ENCODE results near the gene PGAP6. TPM values are rescaled to one million over a fixed set of nuclear protein-coding genes. Genes with fewer than 3 reads are reported as not detected.

The PGAP6 gene
- total RNA-seq, 1 donor, result 54.3 TPM

GRCh38 chr16:324451-325334 is 57.1 kb downstream of the PGAP6 start:
- peaks cover 52% of the 10 kb centered on the region for H4K20me1 ChIP-seq (ENCODE audit: insufficient read depth, low read length)
- H3K27ac ChIP-seq (ENCODE audit: low read depth, low read length), result no peak overlapping the region
- H3K4me2 ChIP-seq (ENCODE audit: insufficient read depth, low read length), result no peak overlapping the region
- H3K4me1 ChIP-seq (ENCODE audit: insufficient read depth, low read length), result peaks cover 13% of the 10 kb centered on the region
- H3K79me2 ChIP-seq (ENCODE audit: insufficient read depth, low read length), result peaks cover 64% of the 10 kb centered on the region
- peak; percentile 72 for DNase-seq (ENCODE audit: insufficient read length, low spot score, missing footprints)
- no peaks in the 10 kb centered on the region for H3K27me3 ChIP-seq (ENCODE audit: insufficient read depth, low read length)
- no peaks in the 10 kb centered on the region for H3K9me3 ChIP-seq (ENCODE audit: low read depth, low read length)
- TF ChIP-seq CTCF (IDR thresholded peaks at IDR 0.05; ENCODE audit: extremely low read depth, low read depth, low read length), result no peak
- H2AFZ ChIP-seq (ENCODE audit: low read length), result no peak overlapping the region
- H3K4me3 ChIP-seq (ENCODE audit: insufficient read depth, low read length), result no peak overlapping the region
- H3K36me3 ChIP-seq (ENCODE audit: insufficient read depth, low read length), result no peaks in the 10 kb centered on the region

- Histone ChIP-seq H2AFZ (ENCODE audit: low read length) (no peak overlapping the region), H4K20me1 (ENCODE audit: insufficient read depth, low read length) (peaks cover 56% of the 10 kb centered on the region), H3K27ac (ENCODE audit: low read depth, low read length) (no peak overlapping the region), H3K4me2 (ENCODE audit: insufficient read depth, low read length) (no peak overlapping the region), H3K4me3 (ENCODE audit: insufficient read depth, low read length) (no peak overlapping the region), H3K9me3 (ENCODE audit: low read depth, low read length) (no peaks in the 10 kb centered on the region), H3K27me3 (ENCODE audit: insufficient read depth, low read length) (no peaks in the 10 kb centered on the region), H3K36me3 (ENCODE audit: insufficient read depth, low read length) (no peaks in the 10 kb centered on the region), H3K79me2 (ENCODE audit: insufficient read depth, low read length) (peaks cover 70% of the 10 kb centered on the region), H3K4me1 (ENCODE audit: insufficient read depth, low read length) (peaks cover 13% of the 10 kb centered on the region)
- no peak for DNase-seq (ENCODE audit: insufficient read length, low spot score, missing footprints)
- no peak for TF ChIP-seq CTCF (IDR thresholded peaks at IDR 0.05; ENCODE audit: extremely low read depth, low read depth, low read length)
Observed at GRCh38 chr16:324201-324450, 57.7 kb downstream of the PGAP6 start.

GRCh38 chr16:322476-323143 is 59.2 kb downstream of the PGAP6 start:
- no peak for TF ChIP-seq CTCF (IDR thresholded peaks at IDR 0.05; ENCODE audit: extremely low read depth, low read depth, low read length)
- H3K27me3 ChIP-seq (ENCODE audit: insufficient read depth, low read length), result no peaks in the 10 kb centered on the region
- H3K4me2 ChIP-seq (ENCODE audit: insufficient read depth, low read length), result no peak overlapping the region
- peaks cover 59% of the 10 kb centered on the region for H4K20me1 ChIP-seq (ENCODE audit: insufficient read depth, low read length)
- H2AFZ ChIP-seq (ENCODE audit: low read length), result no peak overlapping the region
- no peaks in the 10 kb centered on the region for H3K36me3 ChIP-seq (ENCODE audit: insufficient read depth, low read length)
- peaks cover 72% of the 10 kb centered on the region for H3K79me2 ChIP-seq (ENCODE audit: insufficient read depth, low read length)
- no peaks in the 10 kb centered on the region for H3K9me3 ChIP-seq (ENCODE audit: low read depth, low read length)
- no peak overlapping the region for H3K4me3 ChIP-seq (ENCODE audit: insufficient read depth, low read length)
- peaks cover 7% of the 10 kb centered on the region for H3K4me1 ChIP-seq (ENCODE audit: insufficient read depth, low read length)
- no peak overlapping the region for H3K27ac ChIP-seq (ENCODE audit: low read depth, low read length)
- peak; percentile 68 for DNase-seq (ENCODE audit: insufficient read length, low spot score, missing footprints)

GRCh38 chr16:321532-321931 is 60.2 kb downstream of the PGAP6 start:
- DNase-seq (ENCODE audit: insufficient read length, low spot score, missing footprints), result peak; percentile 84
- H3K36me3 ChIP-seq (ENCODE audit: insufficient read depth, low read length), result no peaks in the 10 kb centered on the region
- H4K20me1 ChIP-seq (ENCODE audit: insufficient read depth, low read length), result peaks cover 64% of the 10 kb centered on the region
- no peak for TF ChIP-seq CTCF (IDR thresholded peaks at IDR 0.05; ENCODE audit: extremely low read depth, low read depth, low read length)
- H3K27ac ChIP-seq (ENCODE audit: low read depth, low read length), result no peak overlapping the region
- H3K79me2 ChIP-seq (ENCODE audit: insufficient read depth, low read length), result peaks cover 80% of the 10 kb centered on the region
- H3K4me2 ChIP-seq (ENCODE audit: insufficient read depth, low read length), result no peak overlapping the region
- H3K27me3 ChIP-seq (ENCODE audit: insufficient read depth, low read length), result no peaks in the 10 kb centered on the region
- H3K4me1 ChIP-seq (ENCODE audit: insufficient read depth, low read length), result no peaks in the 10 kb centered on the region
- H3K4me3 ChIP-seq (ENCODE audit: insufficient read depth, low read length), result no peak overlapping the region
- no peak overlapping the region for H2AFZ ChIP-seq (ENCODE audit: low read length)
- no peaks in the 10 kb centered on the region for H3K9me3 ChIP-seq (ENCODE audit: low read depth, low read length)
